ENCODE measurements around the gene CD59.
"Not testable (repeated sequence)": the region's sequence is repeated elsewhere in the genome, so short reads cannot be mapped to it uniquely, and the experiment has no call there.

Gene CD59

DNA sequence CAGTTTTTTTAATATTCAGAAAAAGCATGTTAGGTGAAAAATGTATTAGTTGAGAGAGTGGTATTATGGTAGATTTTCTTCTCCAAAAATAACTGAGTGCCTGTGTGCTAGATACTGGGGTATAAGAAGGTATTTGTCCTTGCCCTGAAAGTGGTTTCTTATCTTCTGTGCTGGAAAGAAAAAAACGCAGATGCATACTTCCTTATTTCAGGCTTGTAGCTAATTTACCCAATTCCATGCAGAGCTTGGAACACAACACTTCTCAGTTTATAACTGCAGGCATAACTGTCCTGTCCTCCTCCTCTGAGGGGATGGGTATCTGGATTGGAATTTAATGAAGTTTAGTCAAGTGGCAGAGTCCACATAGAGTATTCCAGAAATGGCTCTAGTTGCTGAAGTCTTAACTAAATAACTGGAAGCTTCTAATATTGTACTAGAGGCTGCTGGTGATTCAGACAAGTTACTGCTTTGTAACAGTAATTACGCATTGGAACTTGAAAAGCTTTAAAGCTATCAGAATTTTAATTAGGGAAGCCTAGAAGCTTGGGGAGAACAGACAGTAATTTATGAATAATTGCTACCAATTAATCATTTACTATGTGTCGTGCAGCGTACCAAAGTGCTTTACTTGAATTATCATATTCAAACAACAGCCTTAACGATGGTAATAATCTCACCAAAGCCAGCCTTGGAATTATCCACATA lies 22.9 kb downstream of the CD59 start:
- DNase-seq: no peak

GRCh38 chr11:33712436-33712835 lies 23.8 kb downstream of the CD59 start:
- DNase-seq: no peak

DNA sequence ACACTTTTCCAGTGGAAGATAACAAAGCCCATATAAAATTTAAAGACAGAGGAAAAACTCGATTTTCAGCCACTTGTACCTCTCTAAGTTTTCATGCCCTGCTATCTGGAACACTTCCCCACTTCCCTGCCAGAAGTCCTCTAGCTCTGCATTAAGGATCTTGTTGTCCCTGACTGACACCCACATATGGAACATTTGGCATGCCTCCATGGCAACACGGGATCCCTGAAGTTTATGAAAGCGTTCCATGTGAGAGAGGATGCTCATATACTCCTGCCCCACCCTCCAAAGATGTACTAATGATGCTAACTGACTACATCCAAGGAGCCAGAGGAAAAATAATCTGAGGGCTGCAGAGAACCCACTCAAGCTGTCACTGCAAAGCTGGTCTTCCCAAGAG lies 26.8 kb downstream of the CD59 start:
- no peak for DNase-seq

DNA sequence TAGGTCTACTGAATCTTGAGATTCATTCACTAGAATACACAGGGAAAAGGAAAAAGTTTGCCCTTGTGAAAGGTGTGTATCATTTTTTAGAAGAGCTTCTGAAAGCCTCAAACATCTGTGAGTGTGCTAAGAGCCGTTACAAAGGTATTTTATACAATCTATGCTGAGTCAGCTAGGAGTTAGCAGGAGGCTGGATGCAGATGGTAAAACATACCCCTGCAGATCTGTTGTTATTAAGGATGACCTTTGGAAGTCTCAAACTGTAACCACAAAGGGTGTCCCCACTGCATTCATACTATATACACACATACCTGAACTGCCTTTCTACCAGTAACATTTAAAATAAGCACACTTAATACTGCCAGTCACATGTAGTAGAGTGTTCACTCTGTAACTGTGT lies 27.2 kb downstream of the CD59 start:
- no peak for DNase-seq

DNA sequence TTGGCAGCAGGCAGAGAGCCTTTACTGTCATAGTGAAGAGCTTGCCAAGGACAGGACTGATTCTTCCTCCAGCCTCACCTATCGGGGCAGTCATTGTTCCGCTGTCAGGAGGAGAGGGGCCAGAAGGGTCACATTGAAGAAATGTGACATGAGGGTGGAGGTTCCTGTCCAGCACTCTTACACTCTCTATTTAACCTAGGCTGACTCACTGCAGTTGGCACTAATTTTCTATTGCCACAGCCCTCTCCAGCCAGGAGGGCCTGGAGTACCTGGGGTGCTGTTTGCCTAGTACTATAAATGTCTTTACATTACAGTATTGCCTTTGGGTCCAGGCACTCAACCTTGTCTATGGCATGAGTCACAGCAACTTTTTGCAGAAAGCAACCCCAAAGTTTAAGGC lies 28.4 kb downstream of the CD59 start:
- DNase-seq: not testable (repeated sequence)

DNA sequence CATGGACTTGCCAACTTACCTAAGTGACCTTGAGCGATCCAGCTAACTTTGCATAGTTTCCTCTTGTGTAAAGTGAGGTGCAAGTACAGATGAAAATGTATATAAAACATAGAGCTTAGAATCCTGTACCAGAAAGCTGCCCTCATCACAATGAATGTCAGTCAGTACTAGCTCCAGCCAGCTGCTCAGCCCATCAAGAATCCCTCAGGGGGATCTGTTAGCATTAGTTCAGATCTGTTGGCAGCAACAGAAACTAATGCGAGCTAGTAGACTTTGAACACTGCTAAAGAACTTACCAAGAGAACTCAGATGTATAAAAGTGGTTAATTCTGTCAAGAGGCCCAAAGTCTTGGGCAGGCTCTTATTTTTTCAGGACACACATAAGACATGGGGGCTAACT lies 29.3 kb downstream of the CD59 start:
- DNase-seq: no peak

GRCh38 chr11:33706546-33706945 lies 29.7 kb downstream of the CD59 start:
- DNase-seq: no peak

- DNase-seq: no peak
Observed at GRCh38 chr11:33704240-33705002, 31.8 kb downstream of the CD59 start.

DNA sequence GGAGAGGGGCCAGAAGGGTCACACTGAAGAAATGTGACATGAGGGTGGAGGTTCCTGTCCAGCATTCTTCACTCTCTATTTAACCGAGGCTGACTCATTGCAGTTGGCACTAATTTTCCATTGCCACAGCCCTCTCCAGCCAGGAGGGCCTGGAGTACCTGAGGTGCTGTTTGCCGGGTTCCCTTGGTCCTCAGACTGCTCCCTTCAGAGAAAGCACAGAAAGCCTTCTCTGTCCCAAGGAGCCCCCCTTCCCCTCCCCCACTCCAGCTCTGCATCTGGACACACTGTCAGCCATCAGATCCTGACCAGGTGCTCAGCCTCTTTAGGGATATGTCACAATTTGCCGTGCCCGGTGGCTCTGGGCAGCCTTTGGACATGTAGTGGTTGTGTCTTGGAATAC lies 32.4 kb downstream of the CD59 start:
- no peak for DNase-seq

GRCh38 chr11:33703234-33703633 lies 33.0 kb downstream of the CD59 start:
- no peak for DNase-seq

DNA sequence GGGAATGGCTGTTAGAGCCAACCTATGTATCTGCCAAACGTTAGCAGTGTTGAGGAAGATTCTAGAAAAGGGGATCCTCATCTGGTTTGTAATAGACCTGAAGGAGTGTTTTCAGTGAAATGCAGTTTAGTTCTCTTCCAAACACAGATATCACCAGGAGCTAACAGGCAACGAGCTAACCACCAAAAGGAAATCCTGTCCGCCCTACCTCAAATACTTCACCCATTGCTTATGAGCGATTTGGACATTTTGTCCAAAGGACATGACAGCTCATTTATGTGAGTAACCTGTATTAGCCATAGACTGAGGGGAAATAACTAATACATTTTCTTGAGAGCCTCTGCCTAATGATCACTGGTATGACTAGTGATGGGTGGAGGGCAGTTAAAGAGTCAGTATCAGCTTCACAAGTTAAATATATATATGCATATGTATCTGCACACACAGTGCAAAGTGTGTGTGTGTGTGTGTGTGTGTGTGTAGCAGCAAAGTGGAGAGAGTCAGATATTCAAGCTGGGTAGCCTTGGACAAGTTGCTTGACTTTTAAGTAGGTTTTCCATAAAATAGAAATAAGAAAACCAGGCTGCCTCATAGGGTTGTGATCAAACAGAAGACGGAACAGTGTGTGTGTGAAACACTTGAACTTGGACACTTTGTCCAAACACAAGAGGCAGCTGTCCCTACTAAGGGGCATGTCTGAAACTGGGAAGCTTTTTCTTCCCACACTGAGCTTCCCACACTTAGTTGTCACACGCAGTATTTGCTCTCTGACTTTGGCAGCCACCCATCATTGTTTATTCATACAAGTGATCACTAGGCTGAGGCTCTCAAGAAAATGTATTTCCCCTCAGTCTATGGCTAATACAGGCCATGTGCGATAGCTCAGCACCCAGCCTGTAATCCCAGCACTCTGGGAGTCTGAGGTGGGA lies 34.7 kb downstream of the CD59 start:
- no peak for DNase-seq

GRCh38 chr11:33700502-33701271 lies 35.5 kb downstream of the CD59 start, which contains the start of gene C11orf91:
Gene C11orf91, minus strand, starts transcription at chr11:33700826. Its CDS starts 86 bp downstream, at chr11:33700740.
- DNase-seq: peak; percentile 97

- peak; percentile 7 for DNase-seq
Observed at GRCh38 chr11:33700063-33700501, 36.1 kb downstream of the CD59 start.

- DNase-seq: no peak
Observed at GRCh38 chr11:33699515-33700062, 36.6 kb downstream of the CD59 start.

GRCh38 chr11:33698921-33699320 lies 37.3 kb downstream of the CD59 start:
- DNase-seq: no peak

DNA sequence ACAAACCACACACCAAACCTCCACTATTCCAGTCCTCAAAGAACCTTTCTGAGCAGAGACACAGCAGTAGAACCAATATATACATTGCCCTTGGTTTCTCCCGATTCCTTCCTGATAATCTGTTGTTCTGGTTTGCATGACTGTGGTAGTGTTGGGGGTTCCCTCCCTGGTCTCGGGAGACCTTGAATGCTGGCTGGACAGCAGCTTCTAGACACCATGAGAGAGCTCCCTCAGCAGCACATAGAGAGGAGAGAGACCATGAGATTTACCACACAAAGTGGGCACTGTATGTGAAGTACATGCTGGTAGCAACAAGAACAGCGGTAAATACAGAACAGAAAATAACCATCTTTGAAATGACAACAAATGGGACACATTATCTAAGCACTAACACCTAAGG lies 38.2 kb downstream of the CD59 start:
- no peak for DNase-seq

- no peak for DNase-seq
Observed at GRCh38 chr11:33696931-33697638, 39.1 kb downstream of the CD59 start.

- no peak for DNase-seq
Observed at GRCh38 chr11:33696411-33696810, 39.8 kb downstream of the CD59 start.

GRCh38 chr11:33695051-33695566 lies 41.1 kb downstream of the CD59 start:
- DNase-seq: no peak

GRCh38 chr11:33694346-33695050 lies 41.7 kb downstream of the CD59 start:
- DNase-seq: no peak
